Measurements from ENCODE around the gene CTDSPL. TPM values are rescaled to one million over a fixed set of nuclear protein-coding genes. Genes with fewer than 3 reads are reported as not detected.

CTDSPL gene
- total RNA-seq, 1 donor from 2014 or later, result not detected

DNA sequence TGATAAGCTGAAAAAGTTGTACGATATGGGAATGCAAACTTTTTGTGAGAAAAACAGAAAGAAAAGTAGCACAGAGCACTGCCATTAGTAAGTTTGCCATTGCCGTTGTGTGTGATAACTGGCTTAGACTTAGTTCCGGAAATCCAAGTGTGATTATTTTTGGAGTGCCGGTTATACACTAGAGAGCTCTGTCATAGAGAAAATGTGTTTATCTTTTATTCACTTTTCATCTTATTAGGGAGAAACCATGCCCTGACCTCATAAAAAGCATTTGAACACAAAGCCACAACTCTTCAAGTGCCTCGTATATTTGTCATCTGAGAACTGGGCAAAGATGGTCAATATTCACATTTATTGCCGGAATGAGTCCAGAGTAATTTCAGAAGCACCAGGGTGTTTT lies 36.1 kb downstream of the CTDSPL start:
- no peaks in the 10 kb centered on the region for H3K9me3 Mint-ChIP-seq
- H3K27ac Mint-ChIP-seq, result no peak overlapping the region
- intact Hi-C loops (cut with micrococcal nuclease), result no loop called here
- no peaks in the 10 kb centered on the region for H3K36me3 Mint-ChIP-seq (ENCODE audit: low read depth)
- H3K4me1 Mint-ChIP-seq, result no peaks in the 10 kb centered on the region
- CTCF ChIA-PET, result no interaction called here
- POLR2A ChIA-PET, result no interaction called here
- ATAC-seq (ENCODE audit: low read depth), result no peak
- DNase-seq, result no peak
- no peak overlapping the region for H3K4me3 Mint-ChIP-seq
- TF ChIP-seq, protein P1, sequence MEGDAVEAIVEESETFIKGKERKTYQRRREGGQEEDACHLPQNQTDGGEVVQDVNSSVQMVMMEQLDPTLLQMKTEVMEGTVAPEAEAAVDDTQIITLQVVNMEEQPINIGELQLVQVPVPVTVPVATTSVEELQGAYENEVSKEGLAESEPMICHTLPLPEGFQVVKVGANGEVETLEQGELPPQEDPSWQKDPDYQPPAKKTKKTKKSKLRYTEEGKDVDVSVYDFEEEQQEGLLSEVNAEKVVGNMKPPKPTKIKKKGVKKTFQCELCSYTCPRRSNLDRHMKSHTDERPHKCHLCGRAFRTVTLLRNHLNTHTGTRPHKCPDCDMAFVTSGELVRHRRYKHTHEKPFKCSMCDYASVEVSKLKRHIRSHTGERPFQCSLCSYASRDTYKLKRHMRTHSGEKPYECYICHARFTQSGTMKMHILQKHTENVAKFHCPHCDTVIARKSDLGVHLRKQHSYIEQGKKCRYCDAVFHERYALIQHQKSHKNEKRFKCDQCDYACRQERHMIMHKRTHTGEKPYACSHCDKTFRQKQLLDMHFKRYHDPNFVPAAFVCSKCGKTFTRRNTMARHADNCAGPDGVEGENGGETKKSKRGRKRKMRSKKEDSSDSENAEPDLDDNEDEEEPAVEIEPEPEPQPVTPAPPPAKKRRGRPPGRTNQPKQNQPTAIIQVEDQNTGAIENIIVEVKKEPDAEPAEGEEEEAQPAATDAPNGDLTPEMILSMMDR (IDR thresholded peaks at IDR 0.05), result no peak
- H3K27me3 Mint-ChIP-seq, result peaks cover 16% of the 10 kb centered on the region

DNA sequence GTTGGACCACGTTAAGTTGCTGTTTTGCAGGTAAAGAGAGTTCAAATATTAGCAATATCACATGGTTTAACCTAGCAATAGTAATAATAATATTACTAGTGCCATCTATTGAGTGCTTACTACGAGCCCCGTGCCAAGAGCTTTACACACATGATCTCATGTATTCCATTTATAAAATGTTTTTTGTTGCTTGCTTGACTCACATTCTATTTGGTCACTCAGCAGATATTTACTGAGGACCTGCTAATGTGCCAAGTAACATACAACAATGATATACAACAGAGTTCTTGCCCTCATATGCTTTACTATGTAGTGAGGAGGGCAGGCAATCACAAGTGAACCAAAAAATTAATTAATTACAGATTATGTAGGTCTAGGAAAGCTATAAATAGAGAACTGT lies 36.7 kb downstream of the CTDSPL start:
- TF ChIP-seq, protein P1 (IDR thresholded peaks at IDR 0.05), result no peak
- ATAC-seq (ENCODE audit: low read depth), result no peak
- Mint-ChIP-seq H3K4me3 (no peak overlapping the region), H3K27ac (no peak overlapping the region), H3K36me3 (ENCODE audit: low read depth) (no peaks in the 10 kb centered on the region), H3K4me1 (no peaks in the 10 kb centered on the region), H3K27me3 (peaks cover 15% of the 10 kb centered on the region), H3K9me3 (no peaks in the 10 kb centered on the region)
- ChIA-PET POLR2A (no interaction called here), CTCF (no interaction called here)
- intact Hi-C loops (cut with micrococcal nuclease), result no loop called here
- no peak for DNase-seq

DNA sequence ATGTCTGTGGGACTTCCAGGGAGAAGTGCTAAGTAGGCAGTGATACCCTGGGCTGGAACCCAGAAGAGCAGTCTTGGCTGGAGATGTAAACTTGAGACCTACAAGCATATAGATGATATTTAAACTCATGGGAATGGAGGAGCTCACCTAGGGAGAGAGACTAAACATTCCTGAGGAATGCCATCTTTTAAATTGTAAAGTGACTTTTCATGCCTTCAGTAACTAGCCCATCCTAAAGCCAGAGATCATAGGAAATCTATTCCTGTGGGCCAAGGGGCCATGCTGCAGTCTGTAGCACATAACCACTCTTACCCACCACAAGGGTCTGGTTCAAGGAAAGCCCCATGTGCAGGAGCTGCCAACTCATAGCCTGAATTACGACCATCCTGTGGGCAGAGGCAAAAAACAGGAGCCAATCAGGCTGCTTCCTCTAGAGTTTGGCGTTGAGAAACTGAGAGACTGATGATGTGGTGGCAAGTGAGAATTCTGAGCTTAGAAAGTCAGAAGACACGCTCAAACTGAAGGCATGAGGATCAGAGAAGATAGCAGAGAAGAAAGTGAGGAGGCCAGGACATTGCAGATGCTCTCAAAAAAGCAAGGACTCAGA lies 37.5 kb downstream of the CTDSPL start:
- no peak overlapping the region for H3K27ac Mint-ChIP-seq
- peaks cover 12% of the 10 kb centered on the region for H3K27me3 Mint-ChIP-seq
- H3K36me3 Mint-ChIP-seq (ENCODE audit: low read depth), result no peaks in the 10 kb centered on the region
- ChIA-PET CTCF (no interaction called here), POLR2A (no interaction called here)
- DNase-seq (no peak), ATAC-seq (ENCODE audit: low read depth) (no peak)
- no peaks in the 10 kb centered on the region for H3K9me3 Mint-ChIP-seq
- TF ChIP-seq, protein P1 (IDR thresholded peaks at IDR 0.05), result no peak
- H3K4me3 Mint-ChIP-seq, result no peak overlapping the region
- intact Hi-C loops (cut with micrococcal nuclease), result no loop called here
- H3K4me1 Mint-ChIP-seq, result no peaks in the 10 kb centered on the region

DNA sequence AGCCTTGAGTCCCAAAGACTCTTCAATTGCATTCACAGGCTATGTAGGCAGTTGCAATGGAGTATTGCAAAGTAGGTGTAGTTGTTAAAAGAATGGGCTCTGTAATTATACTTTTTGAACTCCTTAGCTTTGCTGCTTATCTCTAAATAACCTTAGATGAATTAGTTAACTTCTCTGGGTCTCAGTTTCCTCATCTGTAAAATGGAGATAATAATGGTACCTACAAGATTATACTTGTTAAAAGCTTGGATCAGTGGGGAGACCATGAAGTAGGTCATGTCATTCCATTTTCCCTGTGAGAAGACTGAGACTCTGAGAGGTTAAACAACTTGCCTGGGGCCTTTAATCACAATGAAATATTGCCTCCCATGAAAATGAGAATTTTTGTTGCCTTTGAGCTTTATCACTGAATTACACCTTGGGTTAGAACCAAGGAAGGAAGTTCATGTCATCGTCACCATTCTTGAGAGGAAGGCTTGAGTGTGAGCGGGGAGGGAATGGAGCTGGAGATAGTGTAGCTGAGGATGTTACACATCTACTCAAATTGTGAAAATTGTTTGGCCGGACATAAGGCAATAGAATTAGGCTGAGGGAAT lies 38.1 kb downstream of the CTDSPL start:
- no peak overlapping the region for H3K27ac Mint-ChIP-seq
- POLR2A ChIA-PET, result no interaction called here
- TF ChIP-seq, protein P1 (IDR thresholded peaks at IDR 0.05), result no peak
- no peak for ATAC-seq (ENCODE audit: low read depth)
- DNase-seq, result no peak
- no peaks in the 10 kb centered on the region for H3K36me3 Mint-ChIP-seq (ENCODE audit: low read depth)
- no peak overlapping the region for H3K4me3 Mint-ChIP-seq
- H3K27me3 Mint-ChIP-seq, result peaks cover 12% of the 10 kb centered on the region
- no peaks in the 10 kb centered on the region for H3K4me1 Mint-ChIP-seq
- no peaks in the 10 kb centered on the region for H3K9me3 Mint-ChIP-seq
- intact Hi-C loops (cut with micrococcal nuclease), result no loop called here
- CTCF ChIA-PET, result no interaction called here

DNA sequence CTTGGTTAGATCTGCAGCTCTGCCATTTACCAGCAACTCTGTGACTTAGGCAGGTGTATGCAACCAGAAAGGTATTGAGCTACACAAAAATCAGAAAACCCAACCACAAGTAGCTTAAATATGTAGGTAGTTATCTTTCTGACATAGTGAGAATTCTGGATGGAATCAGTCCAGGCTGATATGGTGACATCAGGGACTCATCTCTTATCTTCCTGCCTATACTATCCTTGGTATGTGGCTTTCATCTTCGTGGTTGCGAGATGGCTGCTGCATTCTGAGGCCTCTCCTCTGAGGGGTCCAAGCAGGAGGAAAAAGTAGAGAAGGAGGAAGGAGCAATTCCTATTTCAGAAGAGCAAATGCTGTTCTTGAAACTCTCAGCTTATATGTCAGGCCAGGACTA lies 40.0 kb downstream of the CTDSPL start:
- Mint-ChIP-seq H3K9me3 (no peaks in the 10 kb centered on the region), H3K36me3 (ENCODE audit: low read depth) (no peaks in the 10 kb centered on the region), H3K27ac (no peak overlapping the region), H3K4me1 (no peaks in the 10 kb centered on the region), H3K27me3 (peaks cover 20% of the 10 kb centered on the region), H3K4me3 (no peak overlapping the region)
- intact Hi-C loops (cut with micrococcal nuclease), result no loop called here
- ChIA-PET CTCF (no interaction called here), POLR2A (no interaction called here)
- ATAC-seq (ENCODE audit: low read depth), result no peak
- no peak for DNase-seq
- TF ChIP-seq, protein P1 (IDR thresholded peaks at IDR 0.05), result no peak
